Tibial nerve (tissue), 4 donors: ENCODE measurements around the gene PTGER3. TPM values are rescaled to one million over a fixed set of nuclear protein-coding genes. Genes with fewer than 3 reads are reported as not detected.

Experiments used
- DNase-seq, 2 donors: peaks; one replicate each; pipeline ENCODE4 v3.0.0-alpha.2; 2019; ENCODE audit warnings: low spot score in 2 of 2
- H3K27ac ChIP-seq, 4 donors: fragments of 200-600 bp; sonication (generic) in 3 of 4; one replicate each; pipeline ENCODE4 v1.5.1; 2017 to 2019; ENCODE audit warnings: mild to moderate bottlenecking in 1 of 4
- H3K27me3 ChIP-seq, 2 donors: fragments of 200-600 bp; sonication (generic) in 1 of 2; one replicate each; pipeline versions ENCODE4 v1.5.1 to v1.6.0; 2017 to 2019
- H3K36me3 ChIP-seq, 3 donors: fragments of 200-600 bp; sonication (generic); one replicate each; pipeline ENCODE4 v1.5.1; 2018 to 2019
- H3K4me1 ChIP-seq, 4 donors: fragments of 200-600 bp; sonication (generic) in 3 of 4; one replicate each; pipeline ENCODE4 v1.5.1; 2017 to 2019
- H3K4me3 ChIP-seq, 4 donors: fragments of 200-600 bp; sonication (generic) in 3 of 4; one replicate each; pipeline ENCODE4 v1.5.1; 2017 to 2019; ENCODE audit warnings: mild to moderate bottlenecking in 1 of 4, moderate library complexity in 1 of 4
- H3K9me3 ChIP-seq, 4 donors: fragments of 200-600 bp; sonication (generic) in 3 of 4; one replicate each; pipeline ENCODE4 v1.5.1; 2017 to 2019
- CTCF ChIP-seq, 5 experiments: fragments of 200-600 bp in 3 of 5; fragments of 450-650 bp in 2 of 5; sonication (generic) in 3 of 5; IDR thresholded peaks; one replicate each; pipeline ENCODE4 v1.5.1; 2016 to 2019; ENCODE audit warnings: antibody characterized with exemption in 5 of 5, mild to moderate bottlenecking in 3 of 5, moderate library complexity in 2 of 5
- EP300 ChIP-seq, 2 donors: sonication (generic); formaldehyde crosslinking; IDR thresholded peaks; one replicate each; pipeline ENCODE4 v1.6.1; 2017; ENCODE audit warnings: antibody characterized with exemption in 2 of 2, mild to moderate bottlenecking in 1 of 2
- POLR2A ChIP-seq, 2 donors: fragments of 450-650 bp; IDR thresholded peaks; one replicate each; pipeline ENCODE4 v1.6.1; 2017; ENCODE audit warnings: antibody characterized with exemption in 2 of 2, mild to moderate bottlenecking in 2 of 2, moderate library complexity in 2 of 2
- WGBS, 2 donors: methylation state at CpG; one replicate each; pipeline ENCODE4 v1.1.5; 2018; 5-methylcytosine and 5-hydroxymethylcytosine counted together
- total RNA-seq, 4 donors: library from RNA; depleted of rRNA; stranded (reverse); fragments of >200 nt; gene quantifications; one replicate each; pipeline ENCODE4 v1.1.0, GENCODE V29; 2016

Gene PTGER3
- total RNA-seq, 4 donors from 2014 or later: 11.0 to 76.2 (median 26.7) TPM

GRCh38 chr1:71019233-71019969 is 28.2 kb downstream of the PTGER3 start:
- no peaks in the 10 kb centered on the region for H3K9me3 ChIP-seq
- 48 to 61% methylated on average over 7 of the region's 7 CpGs for WGBS, 2 donors
- H3K36me3 ChIP-seq: no peaks in the 10 kb centered on the region
- TF ChIP-seq CTCF (IDR thresholded peaks at IDR 0.05) (no peak), EP300 (IDR thresholded peaks at IDR 0.05) (no peak)
- DNase-seq: no peak
- H3K4me1 ChIP-seq: no peaks in the 10 kb centered on the region
- H3K4me3 ChIP-seq: no peak overlapping the region
- H3K27ac ChIP-seq: no peak overlapping the region
- H3K27me3 ChIP-seq: no peaks in the 10 kb centered on the region

GRCh38 chr1:71018791-71019190 is 28.8 kb downstream of the PTGER3 start:
- Histone ChIP-seq H3K9me3 (no peaks in the 10 kb centered on the region), H3K4me3 (no peak overlapping the region), H3K27me3 (no peaks in the 10 kb centered on the region), H3K27ac (no peak overlapping the region), H3K36me3 (no peaks in the 10 kb centered on the region), H3K4me1 (no peaks in the 10 kb centered on the region)
- DNase-seq: no peak
- TF ChIP-seq EP300 (IDR thresholded peaks at IDR 0.05) (no peak), POLR2A (IDR thresholded peaks at IDR 0.05) (no peak), CTCF (IDR thresholded peaks at IDR 0.05) (no peak)

- TF ChIP-seq POLR2A (IDR thresholded peaks at IDR 0.05) (no peak), EP300 (IDR thresholded peaks at IDR 0.05) (no peak), CTCF (IDR thresholded peaks at IDR 0.05) (no peak)
- H3K27me3 ChIP-seq: no peaks in the 10 kb centered on the region
- no peak overlapping the region for H3K4me3 ChIP-seq
- 74 to 82% methylated on average over 5 of the region's 5 CpGs for WGBS, 2 donors
- no peaks in the 10 kb centered on the region for H3K9me3 ChIP-seq
- no peak for DNase-seq
- no peak overlapping the region for H3K27ac ChIP-seq
- no peaks in the 10 kb centered on the region for H3K36me3 ChIP-seq
- H3K4me1 ChIP-seq: no peaks in the 10 kb centered on the region
Measured at GRCh38 chr1:71015745-71016144, 31.9 kb downstream of the PTGER3 start.

- H3K4me3 ChIP-seq: no peak overlapping the region
- DNase-seq: no peak
- H3K27ac ChIP-seq: no peak overlapping the region
- H3K9me3 ChIP-seq: no peaks in the 10 kb centered on the region
- WGBS, 2 donors: 58 to 74% methylated on average over 1 of the region's 1 CpG
- H3K27me3 ChIP-seq: no peaks in the 10 kb centered on the region
- TF ChIP-seq CTCF (IDR thresholded peaks at IDR 0.05) (no peak), EP300 (IDR thresholded peaks at IDR 0.05) (no peak), POLR2A (IDR thresholded peaks at IDR 0.05) (no peak)
- H3K4me1 ChIP-seq: no peaks in the 10 kb centered on the region
- H3K36me3 ChIP-seq: no peaks in the 10 kb centered on the region
Measured at GRCh38 chr1:71014178-71014579, 33.4 kb downstream of the PTGER3 start.

GRCh38 chr1:71002709-71003475 is 44.7 kb downstream of the PTGER3 start:
- no peak overlapping the region for H3K27ac ChIP-seq
- TF ChIP-seq POLR2A (IDR thresholded peaks at IDR 0.05) (no peak), CTCF (IDR thresholded peaks at IDR 0.05) (no peak), EP300 (IDR thresholded peaks at IDR 0.05) (no peak)
- WGBS, 2 donors: 71 to 78% methylated on average over 3 of the region's 3 CpGs
- H3K4me1 ChIP-seq: no peaks in the 10 kb centered on the region
- H3K27me3 ChIP-seq: no peaks in the 10 kb centered on the region
- no peaks in the 10 kb centered on the region for H3K36me3 ChIP-seq
- H3K4me3 ChIP-seq: no peak overlapping the region
- no peak for DNase-seq
- H3K9me3 ChIP-seq: no peaks in the 10 kb centered on the region
